A549 (cell line): ENCODE data around the gene SGIP1. TPM values are rescaled to one million over a fixed set of nuclear protein-coding genes. Genes with fewer than 3 reads are reported as not detected.

ENCODE experiments used
- ATAC-seq, 2 experiments: fragments of 200-7000 bp in 1 of 2; fragments of >200 bp in 1 of 2; cut with Nextera tagmentation in 1 of 2; cut with Tn5 transposase in 1 of 2; 3 replicates each; pipeline versions ENCODE4 v1.8.0 to v1.9.1; 2018 to 2020; ENCODE audit warnings: mild to moderate bottlenecking in 1 of 2, moderate library complexity in 1 of 2
- CTCF ChIA-PET: fragments of 300-600 bp; sonication (Branson Sonifier 250); formaldehyde crosslinking; extraction: SDS; loops from one replicate; lab custom pipeline; 2021; ENCODE audit warnings: antibody characterized with exemption, inconsistent platforms; lab: Yijun Ruan, JAX
- POLR2A ChIA-PET: fragments of 350-600 bp; formaldehyde crosslinking; extraction: SDS; loops from one replicate; lab custom pipeline; 2021; ENCODE audit warnings: antibody characterized with exemption, inconsistent platforms; lab: Yijun Ruan, JAX
- DNase-seq, 2 experiments: peaks; one replicate each; pipeline versions ENCODE4 v3.0.0 to v3.0.0-alpha.2; 2011 to 2016; ENCODE audit warnings: low read depth in 1 of 2, low spot score in 1 of 2
- FAIRE-seq: peaks from 2 replicates; lab custom pipeline; 2011; peaks lifted over from hg19 to GRCh38; lab: Jason Lieb, UNC
- H3K27ac ChIP-seq, 2 experiments: fragments of >200 bp; sonication (Bioruptor Twin); formaldehyde crosslinking; 3 replicates each; pipeline ENCODE4 v1.5.1; 2016 to 2017
- H3K4me1 ChIP-seq: fragments of >200 bp; sonication (Bioruptor Twin); formaldehyde crosslinking; 3 replicates; pipeline ENCODE4 v1.6.1; 2016
- H3K4me2 ChIP-seq: fragments of >200 bp; sonication (Bioruptor Twin); formaldehyde crosslinking; 3 replicates; pipeline ENCODE4 v1.6.1; 2016
- H3K4me3 ChIP-seq: fragments of >200 bp; sonication (Bioruptor Twin); formaldehyde crosslinking; 3 replicates; pipeline ENCODE4 v1.5.1; 2016
- H3K9me3 ChIP-seq: fragments of >200 bp; sonication (Bioruptor Twin); formaldehyde crosslinking; 3 replicates; pipeline ENCODE4 v1.6.1; 2016
- CBX2 ChIP-seq: fragments of 200-600 bp; sonication (generic); IDR thresholded peaks from 2 replicates; pipeline ENCODE4 v1.6.1; 2016; ENCODE audit warnings: low read depth, mild to moderate bottlenecking, borderline replicate concordance
- CEBPB ChIP-seq, 2 experiments: fragments of >200 bp in 1 of 2; sonication (Bioruptor Twin) in 1 of 2; formaldehyde crosslinking in 1 of 2; IDR thresholded peaks; 2 replicates each; pipeline ENCODE4 v1.6.1; 2012 to 2016
- EHF ChIP-seq: fragments of 250-450 bp; sonication (Bioruptor Pico); IDR thresholded peaks from 2 replicates; pipeline ENCODE4 v1.5.0; 2020; ENCODE audit warnings: mild to moderate bottlenecking
- EHMT2 ChIP-seq: fragments of 200-600 bp; sonication (generic); IDR thresholded peaks from 2 replicates; pipeline ENCODE4 v1.6.1; 2016; ENCODE audit warnings: antibody characterized with exemption, low read depth, mild to moderate bottlenecking, moderate library complexity
- GATA3 ChIP-seq: IDR thresholded peaks from 2 replicates; pipeline ENCODE4 v1.6.1; 2012; ENCODE audit warnings: borderline replicate concordance
- HOXB13 ChIP-seq: fragments of 250-450 bp; sonication (Bioruptor Pico); IDR thresholded peaks from 2 replicates; pipeline ENCODE4 v1.5.0; 2020; ENCODE audit warnings: low read depth, mild to moderate bottlenecking, moderate library complexity
- KDM5A ChIP-seq: fragments of 200-600 bp; sonication (generic); IDR thresholded peaks from 2 replicates; pipeline ENCODE4 v1.6.1; 2016; ENCODE audit warnings: antibody characterized with exemption, mild to moderate bottlenecking
- MAZ ChIP-seq: fragments of 150-350 bp; IDR thresholded peaks from 2 replicates; pipeline ENCODE4 v1.6.1; 2014; ENCODE audit warnings: antibody characterized with exemption, low read depth, low read length, borderline replicate concordance
- NPAS2 ChIP-seq: fragments of 250-450 bp; sonication (Bioruptor Pico); IDR thresholded peaks from 2 replicates; pipeline ENCODE4 v1.8.0; 2022; ENCODE audit warnings: mild to moderate bottlenecking, moderate library complexity, borderline replicate concordance
- NR3C1 ChIP-seq: fragments of >200 bp; sonication (Bioruptor Twin); formaldehyde crosslinking; IDR thresholded peaks from 3 replicates; pipeline ENCODE4 v1.6.1; 2017
- POLR2AphosphoS2 ChIP-seq: conservative IDR thresholded peaks from 2 replicates; pipeline ENCODE4 v1.6.1; 2012; ENCODE audit warnings: low read length, improper control_type of control experiment, inconsistent platforms
- RCOR1 ChIP-seq: fragments of 150-350 bp; IDR thresholded peaks from 2 replicates; pipeline ENCODE4 v1.6.1; 2014; ENCODE audit warnings: antibody characterized with exemption, low read length, low read depth
- RFX5 ChIP-seq: fragments of 450-650 bp; IDR thresholded peaks from 2 replicates; pipeline ENCODE4 v1.7.1; 2014; ENCODE audit warnings: antibody characterized with exemption, mild to moderate bottlenecking, moderate library complexity
- SMC3 ChIP-seq: fragments of >200 bp; sonication (Bioruptor Twin); formaldehyde crosslinking; IDR thresholded peaks from 3 replicates; pipeline ENCODE4 v1.6.1; 2018; ENCODE audit warnings: inconsistent platforms
- SREBF2 ChIP-seq: fragments of 450-650 bp; IDR thresholded peaks from 2 replicates; pipeline ENCODE4 v1.6.1; 2014; ENCODE audit warnings: mild to moderate bottlenecking, moderate library complexity
- TFCP2L1 ChIP-seq: fragments of 250-450 bp; sonication (Bioruptor Pico); IDR thresholded peaks from 2 replicates; pipeline ENCODE4 v1.5.0; 2021; ENCODE audit warnings: mild to moderate bottlenecking
- ZFP36 ChIP-seq: fragments of 450-650 bp; IDR thresholded peaks from 2 replicates; pipeline ENCODE4 v1.6.1; 2014; ENCODE audit warnings: borderline replicate concordance; ENCODE audit not compliant: partially characterized antibody
- ZNF302 ChIP-seq: fragments of 250-450 bp; sonication (Bioruptor Pico); IDR thresholded peaks from 2 replicates; pipeline ENCODE4 v1.9.0; 2021; ENCODE audit warnings: inconsistent platforms, mild to moderate bottlenecking, moderate library complexity
- WGBS: methylation state at CpG from one replicate; pipeline ENCODE4 v1.1.6; 2017; ENCODE audit errors: missing lambda C conversion rate; 5-methylcytosine and 5-hydroxymethylcytosine counted together
- polyA plus RNA-seq, 4 experiments: library from polyadenylated mRNA; depleted of rRNA in 3 of 4; stranded (reverse); fragments of >200 nt; fragmentation: RNase III in 1 of 4; extraction: RNeasy Plus Mini Kit Qiagen cat#74134 plus additional on column Dnase treatment in 1 of 4; gene quantifications; 2 replicates in 3 of 4; 3 replicates in 1 of 4; pipeline ENCODE4 v1.2.3, GENCODE V29; 2011 to 2017
- TF ChIP-seq, protein P1 (sequence below): fragments of >200 bp; sonication (Bioruptor Twin); formaldehyde crosslinking; IDR thresholded peaks from 2 replicates; pipeline ENCODE4 v1.6.1; 2016
- TF ChIP-seq, protein P2 (sequence below): fragments of 150-350 bp; IDR thresholded peaks from 2 replicates; pipeline ENCODE4 v1.6.1; 2014; ENCODE audit warnings: low read depth, mild to moderate bottlenecking, low read length
- TF ChIP-seq, protein P3 (sequence below): fragments of 250-450 bp; sonication (Bioruptor Pico); IDR thresholded peaks from 2 replicates; pipeline ENCODE4 v1.5.0; 2020; ENCODE audit warnings: low read depth, mild to moderate bottlenecking, moderate library complexity
- TF ChIP-seq, protein P4 (sequence below): IDR thresholded peaks from 2 replicates; pipeline ENCODE4 v1.6.1; 2012
- TF ChIP-seq, protein P5 (sequence below): IDR thresholded peaks from 2 replicates; pipeline ENCODE4 v1.6.1; 2012; ENCODE audit warnings: low read depth, borderline replicate concordance

The SGIP1 gene
- polyA plus RNA-seq, 2 of the 4 experiments (the other 2 are of a cell fraction): not detected

DNA sequence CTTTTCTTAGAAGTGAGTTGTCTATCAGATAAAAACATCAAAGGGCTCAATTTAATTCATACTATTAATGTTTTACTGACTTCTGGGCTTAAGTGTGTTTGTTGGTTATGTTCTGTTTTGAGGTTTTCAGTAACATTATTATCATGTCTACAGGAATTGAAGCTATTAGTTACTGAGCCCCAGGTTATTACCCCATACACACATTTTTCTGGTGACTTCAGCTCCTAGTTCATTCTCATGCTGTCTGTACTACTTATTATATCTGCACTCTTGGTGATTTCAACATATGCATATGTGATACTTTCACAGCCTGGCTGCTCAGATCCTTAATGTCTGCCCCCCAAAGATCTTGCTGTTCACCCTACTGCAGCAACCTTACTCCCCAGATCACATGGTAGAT is 27.0 kb upstream of the SGIP1 start:
- POLR2A ChIA-PET: no interaction called here
- no peaks in the 10 kb centered on the region for H3K9me3 ChIP-seq
- FAIRE-seq: no peak
- TF ChIP-seq, protein P1, sequence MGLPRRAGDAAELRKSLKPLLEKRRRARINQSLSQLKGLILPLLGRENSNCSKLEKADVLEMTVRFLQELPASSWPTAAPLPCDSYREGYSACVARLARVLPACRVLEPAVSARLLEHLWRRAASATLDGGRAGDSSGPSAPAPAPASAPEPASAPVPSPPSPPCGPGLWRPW: no peak
- TF ChIP-seq EHF (CRISPR knock-in tag): no peak
- TF ChIP-seq SREBF2: no peak
- TF ChIP-seq ZFP36: no peak
- no peak for TF ChIP-seq RCOR1
- TF ChIP-seq ZNF302 (CRISPR knock-in tag): no peak
- TF ChIP-seq, protein P2, sequence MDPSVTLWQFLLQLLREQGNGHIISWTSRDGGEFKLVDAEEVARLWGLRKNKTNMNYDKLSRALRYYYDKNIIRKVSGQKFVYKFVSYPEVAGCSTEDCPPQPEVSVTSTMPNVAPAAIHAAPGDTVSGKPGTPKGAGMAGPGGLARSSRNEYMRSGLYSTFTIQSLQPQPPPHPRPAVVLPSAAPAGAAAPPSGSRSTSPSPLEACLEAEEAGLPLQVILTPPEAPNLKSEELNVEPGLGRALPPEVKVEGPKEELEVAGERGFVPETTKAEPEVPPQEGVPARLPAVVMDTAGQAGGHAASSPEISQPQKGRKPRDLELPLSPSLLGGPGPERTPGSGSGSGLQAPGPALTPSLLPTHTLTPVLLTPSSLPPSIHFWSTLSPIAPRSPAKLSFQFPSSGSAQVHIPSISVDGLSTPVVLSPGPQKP: no peak
- TF ChIP-seq GATA3: no peak
- TF ChIP-seq SMC3: no peak
- TF ChIP-seq, protein P3, sequence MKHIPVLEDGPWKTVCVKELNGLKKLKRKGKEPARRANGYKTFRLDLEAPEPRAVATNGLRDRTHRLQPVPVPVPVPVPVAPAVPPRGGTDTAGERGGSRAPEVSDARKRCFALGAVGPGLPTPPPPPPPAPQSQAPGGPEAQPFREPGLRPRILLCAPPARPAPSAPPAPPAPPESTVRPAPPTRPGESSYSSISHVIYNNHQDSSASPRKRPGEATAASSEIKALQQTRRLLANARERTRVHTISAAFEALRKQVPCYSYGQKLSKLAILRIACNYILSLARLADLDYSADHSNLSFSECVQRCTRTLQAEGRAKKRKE (CRISPR knock-in tag): no peak
- TF ChIP-seq NR3C1: no peak
- no peak for TF ChIP-seq CBX2
- no peak for TF ChIP-seq RFX5
- no peak for TF ChIP-seq CEBPB (IDR thresholded peaks at IDR 0.05)
- TF ChIP-seq EHMT2: no peak
- TF ChIP-seq, protein P4, sequence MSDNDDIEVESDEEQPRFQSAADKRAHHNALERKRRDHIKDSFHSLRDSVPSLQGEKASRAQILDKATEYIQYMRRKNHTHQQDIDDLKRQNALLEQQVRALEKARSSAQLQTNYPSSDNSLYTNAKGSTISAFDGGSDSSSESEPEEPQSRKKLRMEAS: no peak
- TF ChIP-seq HOXB13: no peak
- no peak for TF ChIP-seq TFCP2L1 (CRISPR knock-in tag)
- TF ChIP-seq MAZ: no peak
- TF ChIP-seq POLR2AphosphoS2: no peak
- TF ChIP-seq, all 56 proteins: peak for 0
- Histone ChIP-seq H3K4me3 (no peak overlapping the region), H3K4me1 (no peaks in the 10 kb centered on the region), H3K4me2 (no peak overlapping the region), H3K27ac (no peak overlapping the region)
- CTCF ChIA-PET: interaction anchor here (0.6 to 5.8 kb wide), 6 partner anchors 56 to 265 kb away, joined by 3 to 36 read pairs (median 4); no protein-coding TSS in a partner anchor
- ATAC-seq (no peak), DNase-seq (no peak)

DNA sequence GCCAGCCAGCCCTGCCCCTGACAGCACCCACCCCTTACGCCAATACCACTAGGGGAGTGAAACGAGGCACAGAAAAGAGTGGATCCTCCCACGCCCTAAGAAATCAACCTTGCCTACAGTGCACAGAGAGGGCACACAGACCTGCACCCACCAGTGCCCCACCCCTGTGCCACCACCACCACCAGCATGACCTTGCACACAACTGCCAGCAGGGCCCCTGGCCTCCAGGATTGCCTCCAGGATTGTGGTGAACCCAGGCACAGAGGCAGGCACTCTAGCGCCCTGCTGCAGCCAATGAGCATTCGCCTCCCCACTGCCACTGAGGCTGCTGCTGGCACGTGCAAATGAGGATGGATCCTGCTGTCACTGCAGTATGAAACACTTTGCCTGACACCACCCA is 23.5 kb upstream of the SGIP1 start:
- Histone ChIP-seq H3K9me3 (no peaks in the 10 kb centered on the region), H3K27ac (no peak overlapping the region), H3K4me1 (no peaks in the 10 kb centered on the region), H3K4me2 (no peak overlapping the region), H3K4me3 (no peak overlapping the region)
- 33% methylated on average over 1 of the region's 6 CpGs for WGBS
- POLR2A ChIA-PET: no interaction called here
- CTCF ChIA-PET: no interaction called here
- FAIRE-seq: no peak
- no peak for DNase-seq
- TF ChIP-seq KDM5A (no peak), ZNF302 (CRISPR knock-in tag) (no peak)
- TF ChIP-seq, protein P5, sequence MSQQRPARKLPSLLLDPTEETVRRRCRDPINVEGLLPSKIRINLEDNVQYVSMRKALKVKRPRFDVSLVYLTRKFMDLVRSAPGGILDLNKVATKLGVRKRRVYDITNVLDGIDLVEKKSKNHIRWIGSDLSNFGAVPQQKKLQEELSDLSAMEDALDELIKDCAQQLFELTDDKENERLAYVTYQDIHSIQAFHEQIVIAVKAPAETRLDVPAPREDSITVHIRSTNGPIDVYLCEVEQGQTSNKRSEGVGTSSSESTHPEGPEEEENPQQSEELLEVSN: no peak
- no peak for ATAC-seq

DNA sequence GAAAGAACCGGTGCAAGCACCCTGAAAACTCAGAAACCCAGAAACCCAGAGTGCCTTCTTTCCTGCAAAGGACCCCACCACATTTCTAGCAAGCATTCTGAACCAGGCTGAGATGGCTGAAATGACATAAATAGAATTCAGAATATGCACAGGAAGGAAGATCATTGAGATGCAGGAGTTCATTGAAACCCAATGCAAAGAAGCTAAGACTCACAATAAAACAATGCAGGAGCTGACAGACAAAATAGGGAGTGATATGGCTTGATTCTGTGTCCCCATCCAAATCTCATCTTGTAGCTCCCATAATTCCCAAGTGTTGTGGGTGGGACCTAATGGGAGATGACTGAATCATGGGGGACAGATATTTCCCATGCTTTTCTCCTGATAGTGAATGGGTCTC is 22.8 kb upstream of the SGIP1 start:
- CTCF ChIA-PET: no interaction called here

More for the DNA sequence above, 22.8 kb upstream of the SGIP1 start:
- WGBS: 25% methylated on average over 1 of the region's 1 CpG
- no peaks in the 10 kb centered on the region for H3K4me1 ChIP-seq
- no peak overlapping the region for H3K4me2 ChIP-seq
- no peak for FAIRE-seq
- no peak overlapping the region for H3K27ac ChIP-seq
- no peak for DNase-seq
- TF ChIP-seq NPAS2: no peak
- no peak for TF ChIP-seq ZNF302 (CRISPR knock-in tag)
- no peak for ATAC-seq
- POLR2A ChIA-PET: no interaction called here
- no peak overlapping the region for H3K4me3 ChIP-seq
- H3K9me3 ChIP-seq: no peaks in the 10 kb centered on the region
